Epithelial cell of esophagus (primary cell): ENCODE results near the gene TSFM.

Source experiments
- DNase-seq: peaks from one replicate; pipeline ENCODE4 v3.0.0; 2010; ENCODE audit warnings: low read depth
- H3K4me3 ChIP-seq: 2 replicates; pipeline ENCODE4 v1.5.1; 2011; ENCODE audit warnings: mild to moderate bottlenecking, low read length, control low read depth
- TF ChIP-seq, protein P1 (sequence below): IDR thresholded peaks from 2 replicates; pipeline ENCODE4 v1.5.1; 2011; ENCODE audit warnings: low read depth, mild to moderate bottlenecking, low read length, control low read depth, inconsistent platforms; ENCODE audit not compliant: insufficient read depth; ENCODE audit errors: missing control alignments

TSFM gene

DNA sequence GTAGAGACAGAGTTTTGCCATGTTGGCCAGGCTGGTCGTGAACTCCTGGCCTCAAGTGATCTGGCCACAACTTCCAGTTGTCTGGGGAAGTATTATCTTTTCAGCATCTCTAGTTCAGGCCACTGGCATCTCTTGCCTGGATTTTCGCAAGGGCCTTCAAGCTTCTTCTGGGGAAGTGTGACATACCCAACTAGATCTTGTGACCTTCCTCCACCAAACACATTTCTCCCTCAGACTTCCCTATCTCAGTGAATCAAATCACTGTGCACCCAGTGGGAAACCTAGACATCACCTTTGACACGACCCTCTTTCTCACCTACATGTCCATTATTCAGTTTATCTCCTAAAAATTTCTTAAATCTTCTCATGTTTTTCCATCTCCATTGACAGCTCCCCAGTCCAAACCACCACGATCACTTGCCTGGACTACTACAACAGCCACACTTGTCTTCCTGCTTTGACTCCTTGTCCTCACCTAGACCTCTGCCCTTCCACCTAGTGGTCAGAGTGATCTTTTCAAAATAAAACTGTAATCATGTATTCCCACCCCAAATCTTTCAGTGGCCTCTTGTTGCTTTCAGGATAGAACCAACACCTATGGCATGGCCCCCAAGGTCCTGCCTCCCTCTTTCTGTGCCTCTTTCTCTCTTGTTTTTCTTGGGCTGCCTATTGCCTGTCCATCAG, 6.9 kb upstream of the TSFM start:
- DNase-seq = no peak
- TF ChIP-seq, protein P1, sequence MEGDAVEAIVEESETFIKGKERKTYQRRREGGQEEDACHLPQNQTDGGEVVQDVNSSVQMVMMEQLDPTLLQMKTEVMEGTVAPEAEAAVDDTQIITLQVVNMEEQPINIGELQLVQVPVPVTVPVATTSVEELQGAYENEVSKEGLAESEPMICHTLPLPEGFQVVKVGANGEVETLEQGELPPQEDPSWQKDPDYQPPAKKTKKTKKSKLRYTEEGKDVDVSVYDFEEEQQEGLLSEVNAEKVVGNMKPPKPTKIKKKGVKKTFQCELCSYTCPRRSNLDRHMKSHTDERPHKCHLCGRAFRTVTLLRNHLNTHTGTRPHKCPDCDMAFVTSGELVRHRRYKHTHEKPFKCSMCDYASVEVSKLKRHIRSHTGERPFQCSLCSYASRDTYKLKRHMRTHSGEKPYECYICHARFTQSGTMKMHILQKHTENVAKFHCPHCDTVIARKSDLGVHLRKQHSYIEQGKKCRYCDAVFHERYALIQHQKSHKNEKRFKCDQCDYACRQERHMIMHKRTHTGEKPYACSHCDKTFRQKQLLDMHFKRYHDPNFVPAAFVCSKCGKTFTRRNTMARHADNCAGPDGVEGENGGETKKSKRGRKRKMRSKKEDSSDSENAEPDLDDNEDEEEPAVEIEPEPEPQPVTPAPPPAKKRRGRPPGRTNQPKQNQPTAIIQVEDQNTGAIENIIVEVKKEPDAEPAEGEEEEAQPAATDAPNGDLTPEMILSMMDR = no peak
- no peak overlapping the region for H3K4me3 ChIP-seq

DNA sequence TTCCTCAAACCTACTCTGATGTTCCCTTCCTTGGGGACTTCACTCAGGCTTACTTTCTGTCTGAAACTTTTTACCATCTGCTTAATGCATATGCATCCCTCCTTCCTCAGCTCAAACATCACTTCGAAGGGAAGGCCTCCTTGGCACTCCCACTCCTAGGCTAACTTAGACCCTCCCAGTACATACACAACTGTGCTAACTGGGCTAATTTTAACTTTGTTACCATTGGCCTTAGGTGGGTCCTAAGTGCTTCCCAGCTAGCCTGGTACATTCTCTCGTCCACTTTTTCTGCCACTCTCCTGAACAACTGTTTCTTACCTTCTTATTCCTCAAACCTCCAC, 6.4 kb upstream of the TSFM start:
- DNase-seq = no peak
- no peak overlapping the region for H3K4me3 ChIP-seq
- TF ChIP-seq, protein P1 = no peak

DNA sequence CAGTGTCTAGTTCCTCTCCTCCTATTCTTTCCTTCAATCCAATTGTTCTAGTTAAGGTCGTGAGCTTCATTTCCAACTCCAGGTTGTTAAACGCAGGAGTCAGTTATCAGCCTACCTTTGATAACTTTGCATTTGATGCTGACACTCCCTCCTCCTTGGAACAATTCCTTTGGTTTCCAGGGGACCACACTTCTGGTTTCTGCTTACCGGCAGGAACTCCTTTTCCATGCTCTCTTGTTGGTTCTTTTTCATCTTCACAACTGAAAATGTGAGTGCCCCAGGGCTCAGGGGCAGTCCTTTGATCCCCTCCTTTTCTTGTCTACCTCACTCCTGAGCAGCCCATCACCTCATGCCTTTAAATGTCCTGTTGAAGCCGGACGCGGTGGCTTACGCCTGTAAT, 5.2 kb upstream of the TSFM start:
- no peak for DNase-seq
- H3K4me3 ChIP-seq = no peak overlapping the region
- TF ChIP-seq, protein P1 = no peak

DNA sequence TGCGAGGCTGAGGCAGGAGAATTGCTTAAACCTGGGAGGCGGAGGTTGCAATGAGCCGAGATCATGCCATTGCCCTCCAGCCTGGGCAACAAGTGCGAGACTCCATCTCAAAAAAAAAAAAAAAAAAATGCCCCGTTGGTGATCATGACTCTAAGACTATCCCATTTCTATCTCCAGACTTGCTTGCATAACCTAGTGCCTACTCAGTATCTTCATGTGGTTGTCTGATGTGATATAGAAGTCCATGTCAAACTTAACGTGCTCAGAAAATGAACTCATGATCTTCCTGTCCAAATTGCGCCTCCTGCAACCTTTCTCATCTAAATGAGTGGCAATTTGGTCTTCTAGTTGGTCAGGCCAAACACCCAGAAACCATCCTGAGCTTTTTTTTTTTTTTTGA, 4.7 kb upstream of the TSFM start:
- TF ChIP-seq, protein P1 = no peak
- DNase-seq = no peak
- H3K4me3 ChIP-seq = no peak overlapping the region

DNA sequence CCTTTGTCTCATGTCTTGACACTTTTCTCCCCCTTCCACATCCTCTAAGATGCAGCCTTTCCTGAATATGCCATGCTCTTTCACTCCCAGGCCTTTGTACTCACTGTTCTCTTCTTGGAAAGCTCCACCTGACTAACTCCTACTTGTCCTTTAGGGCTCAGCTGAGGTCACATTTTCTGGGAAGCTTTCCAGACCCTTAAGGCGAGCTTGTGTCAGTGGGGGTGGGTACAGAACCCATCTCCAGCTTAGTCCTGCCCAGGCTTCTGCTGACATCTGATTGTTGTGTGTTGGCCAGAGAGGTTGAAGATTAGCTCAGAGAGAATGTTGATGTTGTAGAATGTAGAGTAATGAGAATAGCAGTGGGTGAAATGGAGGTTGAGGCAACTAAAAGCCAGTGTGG, 2.9 kb upstream of the TSFM start:
- TF ChIP-seq, protein P1 = no peak
- H3K4me3 ChIP-seq = no peak overlapping the region
- DNase-seq = no peak

DNA sequence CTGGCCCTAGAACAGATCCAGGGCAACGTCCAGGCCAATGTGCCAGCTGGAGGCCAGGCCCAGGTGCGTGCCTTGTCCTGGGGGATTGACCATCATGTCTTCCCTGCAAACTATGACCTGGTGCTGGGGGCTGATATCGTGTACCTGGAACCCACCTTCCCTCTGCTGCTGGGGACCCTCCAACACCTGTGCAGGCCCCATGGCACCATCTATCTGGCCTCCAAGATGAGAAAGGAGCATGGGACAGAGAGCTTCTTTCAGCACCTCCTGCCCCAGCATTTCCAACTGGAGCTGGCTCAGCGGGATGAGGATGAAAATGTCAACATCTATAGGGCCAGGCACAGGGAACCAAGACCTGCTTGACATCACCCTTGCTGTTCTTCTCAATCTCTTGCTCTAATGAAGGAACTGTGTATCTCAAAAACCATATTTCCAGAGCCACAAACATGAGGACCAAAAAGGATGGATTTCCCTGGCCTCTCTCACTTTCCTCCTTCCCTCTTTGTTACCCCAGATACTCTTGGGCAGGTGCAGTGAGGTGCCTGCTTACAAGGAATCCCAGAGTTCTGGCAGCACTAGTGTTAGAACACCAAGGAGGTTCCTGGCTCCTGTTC, 2.2 kb upstream of the TSFM start:
- TF ChIP-seq, protein P1 = no peak
- no peak overlapping the region for H3K4me3 ChIP-seq
- DNase-seq = no peak

DNA sequence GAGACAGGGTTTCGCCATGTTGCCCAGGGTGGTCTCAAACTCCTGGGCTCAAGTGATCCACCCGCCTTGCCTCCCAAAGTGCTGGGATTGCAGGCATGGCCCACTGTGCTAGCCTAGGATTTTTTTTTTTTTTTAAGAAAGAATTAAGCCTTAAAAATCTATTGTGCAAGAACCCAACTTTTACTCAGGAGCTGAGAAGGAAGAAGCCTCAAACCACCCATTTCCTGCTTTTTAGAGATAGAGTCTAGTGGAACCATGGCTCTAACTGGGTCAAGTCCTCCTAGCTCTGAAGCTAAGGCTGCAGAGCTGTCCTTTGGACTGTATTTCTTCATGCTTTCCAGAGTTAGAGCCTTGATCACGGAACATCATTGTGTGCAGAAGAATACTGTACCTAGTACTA, 1.3 kb upstream of the TSFM start:
- H3K4me3 ChIP-seq = no peak overlapping the region
- no peak for DNase-seq
- TF ChIP-seq, protein P1 = no peak
